Measurements from ENCODE around the gene ZNF236. TPM values are rescaled to one million over a fixed set of nuclear protein-coding genes. Genes with fewer than 3 reads are reported as not detected.

Gene ZNF236
- total and polyA plus RNA-seq, 2 of the 8 experiments (the other 6 are each of a cell fraction or from before 2014, with no cell fraction given): 6.7 to 14.5 TPM

GRCh38 chr18:76914314-76914713 lies 92.0 kb downstream of the ZNF236 start:
- Histone ChIP-seq H3K18ac (ENCODE audit: extremely low read depth, low read length) (no peak overlapping the region), H3K4me3 (ENCODE audit: extremely low read depth in 1 of 4, insufficient read depth in 2 of 4, low read depth in 3 of 4, low read length in 4 of 4) (no peak overlapping the region), H3K14ac (ENCODE audit: insufficient read length) (no peak overlapping the region), H3K4me2 (ENCODE audit: insufficient read depth in 1 of 2, low read depth in 2 of 2, low read length in 2 of 2) (no peak overlapping the region), H3K9me3 (ENCODE audit: insufficient read depth in 2 of 2, low read depth in 1 of 2, low read length in 1 of 2) (no peaks in the 10 kb centered on the region), H3K79me1 (ENCODE audit: low read depth, low read length) (no peaks in the 10 kb centered on the region), H3K4ac (replicated peaks; ENCODE audit: insufficient read length, low read depth, low read length) (no peak overlapping the region), H3K23ac (ENCODE audit: insufficient read length) (no peak overlapping the region), H2AFZ (ENCODE audit: low read length) (no peak overlapping the region), H2BK15ac (ENCODE audit: low read length) (no peak overlapping the region), H3K79me2 (ENCODE audit: control insufficient read depth in 1 of 2, insufficient read depth in 2 of 2, low read length in 2 of 2) (no peaks in the 10 kb centered on the region), H4K8ac (ENCODE audit: extremely low read depth, insufficient read depth, low read length) (no peak overlapping the region), H3K23me2 (ENCODE audit: low read depth, low read length) (no peaks in the 10 kb centered on the region), H3K56ac (replicated peaks; ENCODE audit: insufficient read length, low read depth, low read length) (no peak overlapping the region), H4K5ac (ENCODE audit: insufficient read length, low read depth, low read length) (no peak overlapping the region), H2BK120ac (replicated peaks; ENCODE audit: low read depth, low read length) (no peak overlapping the region), H4K20me1 (replicated peaks in 1 of 2; ENCODE audit: control insufficient read depth in 1 of 2, insufficient read depth in 2 of 2, low read length in 2 of 2) (no peaks in the 10 kb centered on the region), H3K9ac (replicated peaks in 1 of 4; ENCODE audit: extremely low read depth in 1 of 4, low read depth in 3 of 4, low read length in 3 of 4) (no peak overlapping the region), H3K27me3 (replicated peaks in 1 of 4; ENCODE audit: control insufficient read depth in 3 of 4, extremely low read depth in 1 of 4, insufficient read depth in 3 of 4, low read length in 3 of 4) (no peaks in the 10 kb centered on the region), H3K36me3 (ENCODE audit: control insufficient read depth in 2 of 4, insufficient read depth in 4 of 4, low read length in 3 of 4) (peaks cover 5 to 37% (median 17%) of the 10 kb centered on the region in 4 experiments), H3K27ac (ENCODE audit: low read depth, low read length) (no peak overlapping the region), H2BK12ac (ENCODE audit: low read depth, low read length) (no peak overlapping the region), H2BK20ac (ENCODE audit: low read length) (no peak overlapping the region), H2AK5ac (ENCODE audit: low read depth, low read length) (no peak overlapping the region), H4K91ac (replicated peaks; ENCODE audit: insufficient read length, low read length) (no peak overlapping the region), H3K4me1 (replicated peaks in 1 of 4; ENCODE audit: control insufficient read depth in 3 of 4, insufficient read depth in 4 of 4, low read length in 3 of 4) (no peaks in the 10 kb centered on the region), H2BK5ac (ENCODE audit: low read depth, low read length) (no peak overlapping the region)
- ChIA-PET CTCF (ENCODE audit: partially characterized antibody) (interaction anchor here (0.8 kb wide), 2 partner anchors 8 to 43 kb away, joined by 3 read pairs; no protein-coding TSS in a partner anchor), POLR2A (ENCODE audit: partially characterized antibody) (no interaction called here)
- FAIRE-seq (no peak), DNase-seq (ENCODE audit: low read depth in 1 of 2, low spot score in 2 of 2) (no peak)
- 93% methylated on average over 8 of the region's 8 CpGs; no CpG with 5 or more reads in 1 of the 2 experiments for WGBS, 2 experiments (ENCODE audit: extremely low coverage in 1 of 2, insufficient coverage in 1 of 2, insufficient read length in 1 of 2, insufficient replicate concordance in 2 of 2, low coverage in 1 of 2, low lambda C conversion rate in 2 of 2, missing lambda C conversion rate in 1 of 2)
- TF ChIP-seq ZNF274 (IDR thresholded peaks at IDR 0.05; ENCODE audit: borderline replicate concordance, extremely low read depth, low read length): no peak
- no peak for TF ChIP-seq POLR2A (IDR thresholded peaks at IDR 0.05; ENCODE audit: control extremely low read depth in 1 of 2, low read depth in 2 of 2, low read length in 2 of 2)

Measured in H1 (cell line).